ENCODE data around the gene TMEM170A.

- TF ChIP-seq CTCF (IDR thresholded peaks at IDR 0.05; ENCODE audit: insufficient read depth, low read depth, low read length) (no peak), EZH2 (IDR thresholded peaks at IDR 0.05; ENCODE audit: insufficient read depth, low read length) (no peak)
Measured at GRCh38 chr16:75497558-75497957, 33.1 kb upstream of the TMEM170A start.
